Upper lobe of left lung (tissue), 6 donors: ENCODE measurements around the gene ZNF423. TPM values are rescaled to one million over a fixed set of nuclear protein-coding genes. Genes with fewer than 3 reads are reported as not detected.

ENCODE experiments used
- ATAC-seq, 2 donors: fragments of 200-7000 bp; cut with Tn5 transposase; one replicate each; pipeline ENCODE4 v1.9.1; 2022; ENCODE audit warnings: mild to moderate bottlenecking in 2 of 2, moderate library complexity in 2 of 2; ENCODE audit not compliant: low FRiP score in 2 of 2
- DNase-seq, 2 donors: peaks; one replicate each; pipeline ENCODE4 v3.0.0-alpha.2; 2019 to 2020
- H3K27ac ChIP-seq, 4 donors: fragments of 200-600 bp; sonication (generic); one replicate each; pipeline ENCODE4 v1.5.1; 2016 to 2019
- H3K27me3 ChIP-seq, 4 donors: fragments of 200-600 bp; sonication (generic); one replicate each; pipeline ENCODE4 v1.5.1; 2017 to 2019
- H3K36me3 ChIP-seq, 4 donors: fragments of 200-600 bp; sonication (generic); one replicate each; pipeline ENCODE4 v1.5.1; 2016 to 2019
- H3K4me1 ChIP-seq, 4 donors: fragments of 200-600 bp; sonication (generic); one replicate each; pipeline ENCODE4 v1.5.1; 2018 to 2019
- H3K4me3 ChIP-seq, 4 donors: fragments of 200-600 bp; sonication (generic); one replicate each; pipeline ENCODE4 v1.5.1; 2017 to 2019; ENCODE audit warnings: mild to moderate bottlenecking in 2 of 4, moderate library complexity in 1 of 4
- H3K9me3 ChIP-seq, 4 donors: fragments of 200-600 bp; sonication (generic); one replicate each; pipeline ENCODE4 v1.5.1; 2018 to 2019
- CTCF ChIP-seq, 6 experiments: fragments of 450-650 bp in 4 of 6; fragments of 200-600 bp in 2 of 6; sonication (generic) in 2 of 6; IDR thresholded peaks; one replicate each; pipeline ENCODE4 v1.5.1; 2016 to 2019; ENCODE audit warnings: antibody characterized with exemption in 6 of 6
- EP300 ChIP-seq, 4 donors: sonication (generic); formaldehyde crosslinking; IDR thresholded peaks; one replicate each; pipeline ENCODE4 v1.5.1; 2017; ENCODE audit warnings: antibody characterized with exemption in 4 of 4, control low read depth in 2 of 4
- POLR2A ChIP-seq, 4 donors: fragments of 450-650 bp; IDR thresholded peaks; one replicate each; pipeline ENCODE4 v1.5.1; 2016 to 2017; ENCODE audit warnings: antibody characterized with exemption in 4 of 4, mild to moderate bottlenecking in 2 of 4
- POLR2AphosphoS5 ChIP-seq, 2 donors: sonication (generic); formaldehyde crosslinking; IDR thresholded peaks; one replicate each; pipeline ENCODE4 v1.5.1; 2017; ENCODE audit warnings: antibody characterized with exemption in 2 of 2
- WGBS, 2 donors: methylation state at CpG; one replicate each; pipeline ENCODE4 v1.1.5; 2017 to 2018; 5-methylcytosine and 5-hydroxymethylcytosine counted together
- total RNA-seq, 6 donors: library from RNA; depleted of rRNA in 4 of 6; stranded (reverse); fragments of >200 nt in 4 of 6; gene quantifications; one replicate each; pipeline versions ENCODE4 v1.1.0 to v1.2.1, GENCODE V29; 2016 to 2021
- donor health status: DM: no; HTN: no; CAD: no; lungs with moderate emphysema.
- donor health status: DM: no; HTN: yes; CAD: no; lungs with severe emphysema.

Gene ZNF423
- total RNA-seq, 6 donors from 2014 or later, result 4.1 to 11.4 (median 6.7) TPM

- H3K27ac ChIP-seq, result no peak overlapping the region
- no peak overlapping the region for H3K4me3 ChIP-seq
- H3K4me1 ChIP-seq, result no peaks in the 10 kb centered on the region
- TF ChIP-seq POLR2AphosphoS5 (IDR thresholded peaks at IDR 0.05), result no peak
- no peak for TF ChIP-seq CTCF (IDR thresholded peaks at IDR 0.05)
- no peak for TF ChIP-seq POLR2A (IDR thresholded peaks at IDR 0.05)
- TF ChIP-seq EP300 (IDR thresholded peaks at IDR 0.05), result no peak
- peak in 1 of 2 donors; percentile 65 for DNase-seq
- no peaks in the 10 kb centered on the region for H3K9me3 ChIP-seq
- 96 to 100% methylated on average over 5 of the region's 9 CpGs for WGBS, 2 donors
- H3K36me3 ChIP-seq, result no peaks in the 10 kb centered on the region
- no peak for ATAC-seq
- no peaks in the 10 kb centered on the region for H3K27me3 ChIP-seq
Observed at GRCh38 chr16:49603956-49604355, 252.0 kb downstream of the ZNF423 start.

DNA sequence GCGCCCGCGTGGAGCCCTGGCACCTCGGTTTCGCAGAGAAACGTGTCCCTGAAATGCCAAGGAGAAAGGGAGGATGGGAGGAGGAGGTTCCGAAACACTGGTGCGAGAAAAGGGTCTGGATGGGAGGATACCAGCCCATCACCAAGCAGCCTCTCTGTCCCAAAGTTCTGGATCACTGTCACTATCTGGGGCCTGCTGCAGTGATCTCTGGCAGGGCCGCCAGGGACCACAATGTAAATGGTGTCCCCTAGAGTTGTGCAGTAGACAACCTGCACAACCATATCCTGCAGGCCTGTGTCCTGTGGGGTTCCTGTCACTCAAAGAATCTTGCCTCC lies 253.0 kb downstream of the ZNF423 start:
- no peak for DNase-seq
- Histone ChIP-seq H3K27ac (no peak overlapping the region), H3K4me1 (no peaks in the 10 kb centered on the region), H3K4me3 (no peak overlapping the region), H3K36me3 (no peaks in the 10 kb centered on the region), H3K9me3 (no peaks in the 10 kb centered on the region), H3K27me3 (no peaks in the 10 kb centered on the region)
- TF ChIP-seq CTCF (IDR thresholded peaks at IDR 0.05), result no peak
- no peak for TF ChIP-seq POLR2AphosphoS5 (IDR thresholded peaks at IDR 0.05)
- no peak for TF ChIP-seq EP300 (IDR thresholded peaks at IDR 0.05)
- TF ChIP-seq POLR2A (IDR thresholded peaks at IDR 0.05), result no peak
- WGBS, 2 donors, result 90 to 91% methylated on average over 9 of the region's 9 CpGs
- no peak for ATAC-seq

GRCh38 chr16:49602201-49602975 lies 253.5 kb downstream of the ZNF423 start:
- TF ChIP-seq POLR2AphosphoS5 (IDR thresholded peaks at IDR 0.05) (no peak), CTCF (IDR thresholded peaks at IDR 0.05) (no peak), POLR2A (IDR thresholded peaks at IDR 0.05) (no peak), EP300 (IDR thresholded peaks at IDR 0.05) (no peak)
- 72 to 85% methylated on average over 20 to 22 of the region's 22 CpGs for WGBS, 2 donors
- DNase-seq, result peak in 1 of 2 donors; percentile 67

GRCh38 chr16:49601576-49601975 lies 254.3 kb downstream of the ZNF423 start:
- H3K4me3 ChIP-seq, result no peak overlapping the region
- H3K27me3 ChIP-seq, result no peaks in the 10 kb centered on the region
- no peaks in the 10 kb centered on the region for H3K36me3 ChIP-seq
- WGBS, 2 donors, result 61 to 73% methylated on average over 6 of the region's 6 CpGs
- no peak overlapping the region for H3K27ac ChIP-seq
- TF ChIP-seq POLR2AphosphoS5 (IDR thresholded peaks at IDR 0.05) (no peak), EP300 (IDR thresholded peaks at IDR 0.05) (no peak), POLR2A (IDR thresholded peaks at IDR 0.05) (no peak), CTCF (IDR thresholded peaks at IDR 0.05) (no peak)
- H3K9me3 ChIP-seq, result no peaks in the 10 kb centered on the region
- DNase-seq, result no peak
- no peak for ATAC-seq
- H3K4me1 ChIP-seq, result no peaks in the 10 kb centered on the region

More at GRCh38 chr16:49602201-49602975, 253.5 kb downstream of the ZNF423 start:
- Histone ChIP-seq H3K4me3 (no peak overlapping the region), H3K27ac (no peak overlapping the region), H3K9me3 (no peaks in the 10 kb centered on the region), H3K27me3 (no peaks in the 10 kb centered on the region), H3K36me3 (no peaks in the 10 kb centered on the region), H3K4me1 (no peaks in the 10 kb centered on the region)
- no peak for ATAC-seq

DNA sequence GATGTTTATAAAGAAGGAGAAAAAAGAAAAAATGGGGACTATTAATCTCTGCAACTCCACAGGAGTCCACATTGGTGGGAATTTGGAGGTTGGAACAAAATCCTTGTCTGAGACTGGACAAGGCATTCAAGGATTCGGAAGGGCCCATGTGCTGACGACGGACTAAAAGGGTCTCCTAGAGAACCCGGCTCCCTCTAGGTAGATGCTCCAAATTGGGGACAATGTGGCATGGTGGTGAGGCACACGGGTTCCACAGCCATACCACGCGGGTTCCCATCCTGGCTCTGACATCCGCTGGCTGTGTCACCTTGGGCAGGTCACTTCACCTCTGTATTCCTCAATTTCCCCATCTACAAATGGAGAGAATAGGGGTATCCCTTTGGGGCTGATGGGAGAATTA lies 254.9 kb downstream of the ZNF423 start:
- DNase-seq, result no peak
- TF ChIP-seq CTCF (IDR thresholded peaks at IDR 0.05), result no peak
- TF ChIP-seq EP300 (IDR thresholded peaks at IDR 0.05), result no peak
- TF ChIP-seq POLR2AphosphoS5 (IDR thresholded peaks at IDR 0.05), result no peak
- TF ChIP-seq POLR2A (IDR thresholded peaks at IDR 0.05), result no peak
- no peak for ATAC-seq
- 94 to 95% methylated on average over 5 to 8 of the region's 8 CpGs for WGBS, 2 donors
- Histone ChIP-seq H3K27ac (no peak overlapping the region), H3K9me3 (no peaks in the 10 kb centered on the region), H3K36me3 (no peaks in the 10 kb centered on the region), H3K27me3 (no peaks in the 10 kb centered on the region), H3K4me3 (no peak overlapping the region), H3K4me1 (no peaks in the 10 kb centered on the region)
